GM23338 (cell line): Measurements from ENCODE around the gene NUMBL. TPM values are rescaled to one million over a fixed set of nuclear protein-coding genes. Genes with fewer than 3 reads are reported as not detected.

Source experiments
- ATAC-seq: fragments of 200-7000 bp; cut with Tn5 transposase; 3 replicates; pipeline ENCODE4 v1.9.1; 2020
- DNase-seq: peaks from one replicate; pipeline ENCODE4 v3.0.0-alpha.2; 2015; ENCODE audit warnings: low spot score
- H2AFZ ChIP-seq: fragments of 200-600 bp; sonication (generic); 2 replicates; pipeline ENCODE4 v1.8.0; 2016; ENCODE audit warnings: antibody characterized with exemption, mild to moderate bottlenecking, moderate library complexity
- H3F3A ChIP-seq: fragments of 200-600 bp; sonication (generic); replicated peaks from 2 replicates; pipeline ENCODE4 v1.8.0; 2017; ENCODE audit warnings: antibody characterized with exemption, mixed run types, low read depth
- H3K27ac ChIP-seq: fragments of 200-600 bp; sonication (generic); 2 replicates; pipeline ENCODE4 v1.6.1; 2016; ENCODE audit warnings: low read depth
- H3K27me3 ChIP-seq: fragments of 200-600 bp; sonication (generic); 2 replicates; pipeline ENCODE4 v1.8.0; 2016; ENCODE audit warnings: mild to moderate bottlenecking, mixed run types, moderate library complexity; ENCODE audit not compliant: insufficient read depth
- H3K36me3 ChIP-seq: fragments of 200-600 bp; sonication (generic); 2 replicates; pipeline ENCODE4 v1.8.0; 2016; ENCODE audit warnings: mild to moderate bottlenecking; ENCODE audit not compliant: insufficient read depth
- H3K4me1 ChIP-seq: fragments of 200-600 bp; sonication (generic); 2 replicates; pipeline ENCODE4 v1.8.0; 2016; ENCODE audit warnings: mild to moderate bottlenecking, moderate library complexity; ENCODE audit not compliant: insufficient read depth
- H3K4me2 ChIP-seq: fragments of 200-600 bp; sonication (generic); 2 replicates; pipeline ENCODE4 v1.7.1; 2017; ENCODE audit warnings: mixed run types
- H3K4me3 ChIP-seq: fragments of 200-600 bp; sonication (generic); 2 replicates; pipeline ENCODE4 v1.6.1; 2016; ENCODE audit warnings: mixed run types
- H3K79me2 ChIP-seq: fragments of 200-600 bp; sonication (generic); replicated peaks from 2 replicates; pipeline ENCODE4 v1.8.0; 2017; ENCODE audit warnings: mild to moderate bottlenecking; ENCODE audit not compliant: insufficient read depth
- H3K9me2 ChIP-seq: fragments of 200-600 bp; sonication (generic); 2 replicates; pipeline ENCODE4 v1.8.0; 2017; ENCODE audit not compliant: insufficient read depth
- H4K20me1 ChIP-seq: fragments of 200-600 bp; sonication (generic); replicated peaks from 2 replicates; pipeline ENCODE4 v1.8.0; 2017; ENCODE audit warnings: mild to moderate bottlenecking; ENCODE audit not compliant: insufficient read depth
- H3K27ac Mint-ChIP-seq: 2 replicates; pipeline ENCODE4 v1.8.0; 2020; ENCODE audit warnings: inconsistent platforms, mild to moderate bottlenecking, moderate library complexity, mixed read lengths
- H3K27me3 Mint-ChIP-seq: 3 replicates; pipeline ENCODE4 v1.8.0; 2022; ENCODE audit warnings: low read depth, mild to moderate bottlenecking, moderate library complexity, mixed read lengths, inconsistent platforms; ENCODE audit not compliant: insufficient read depth, poor library complexity
- H3K36me3 Mint-ChIP-seq: 3 replicates; pipeline ENCODE4 v1.8.0; 2021; ENCODE audit warnings: low read depth, mild to moderate bottlenecking, inconsistent platforms, moderate library complexity, mixed read lengths
- H3K4me1 Mint-ChIP-seq: 3 replicates; pipeline ENCODE4 v1.8.0; 2020; ENCODE audit warnings: mild to moderate bottlenecking, inconsistent platforms, mixed read lengths
- H3K4me3 Mint-ChIP-seq: 3 replicates; pipeline ENCODE4 v1.8.0; 2021; ENCODE audit warnings: moderate library complexity, mild to moderate bottlenecking, inconsistent platforms, mixed read lengths
- H3K9me3 Mint-ChIP-seq: 3 replicates; pipeline ENCODE4 v1.8.0; 2020; ENCODE audit warnings: moderate library complexity, mild to moderate bottlenecking, inconsistent platforms, mixed read lengths
- CREB1 ChIP-seq: fragments of 250-450 bp; sonication (Bioruptor Pico); IDR thresholded peaks from 2 replicates; pipeline ENCODE4 v1.5.0; 2020; ENCODE audit warnings: low read depth, mild to moderate bottlenecking, moderate library complexity
- CTCF ChIP-seq, 2 experiments: fragments of 200-600 bp in 1 of 2; sonication (generic) in 1 of 2; conservative IDR thresholded peaks; 2 replicates each; pipeline versions ENCODE4 v1.5.1 to v1.6.1; 2016 to 2017; ENCODE audit warnings: antibody characterized with exemption in 2 of 2, low read depth in 2 of 2, mild to moderate bottlenecking in 2 of 2, moderate library complexity in 1 of 2
- EZH2 ChIP-seq: fragments of 200-600 bp; sonication (generic); IDR thresholded peaks from one replicate; pipeline ENCODE4 v1.8.0; 2017; ENCODE audit warnings: antibody characterized with exemption, mild to moderate bottlenecking, low read depth; ENCODE audit not compliant: unreplicated experiment
- EZH2phosphoT487 ChIP-seq: fragments of 200-600 bp; sonication (generic); IDR thresholded peaks from one replicate; pipeline ENCODE4 v1.8.1; 2018; ENCODE audit warnings: antibody characterized with exemption; ENCODE audit not compliant: unreplicated experiment
- JUNB ChIP-seq: IDR thresholded peaks from one replicate; pipeline ENCODE4 v1.6.1; 2016; ENCODE audit warnings: antibody characterized with exemption; ENCODE audit not compliant: unreplicated experiment
- NANOG ChIP-seq: IDR thresholded peaks from 2 replicates; pipeline ENCODE4 v1.6.1; 2016; ENCODE audit warnings: antibody characterized with exemption, borderline replicate concordance
- POLR2AphosphoS5 ChIP-seq: IDR thresholded peaks from 2 replicates; pipeline ENCODE4 v1.6.1; 2016; ENCODE audit warnings: antibody characterized with exemption, low read depth
- STAT1 ChIP-seq: IDR thresholded peaks from one replicate; pipeline ENCODE4 v1.6.1; 2016; ENCODE audit warnings: antibody characterized with exemption; ENCODE audit not compliant: unreplicated experiment
- ZNF114 ChIP-seq: fragments of 250-450 bp; sonication (Bioruptor Pico); IDR thresholded peaks from 2 replicates; pipeline ENCODE4 v1.5.0; 2020; ENCODE audit warnings: mild to moderate bottlenecking, moderate library complexity
- ZNF331 ChIP-seq: fragments of 250-450 bp; sonication (Bioruptor Pico); IDR thresholded peaks from 2 replicates; pipeline ENCODE4 v1.5.0; 2020; ENCODE audit warnings: low read depth, mild to moderate bottlenecking, moderate library complexity
- polyA plus RNA-seq: library from polyadenylated mRNA; unstranded; fragments of >200 nt; fragmentation: Nextera tagmentation; extraction: Ambion mirVana; gene quantifications from 2 replicates; pipeline ENCODE4 v1.2.1, GENCODE V29; 2016
- total RNA-seq: library from RNA; depleted of rRNA; stranded (reverse); fragments of >200 nt; shearing (Covaris generic); gene quantifications from 2 replicates; pipeline ENCODE4 v1.2.3, GENCODE V29; 2014
- TF ChIP-seq, protein P1 (sequence below): fragments of 250-450 bp; sonication (Bioruptor Pico); IDR thresholded peaks from 2 replicates; pipeline ENCODE4 v1.5.0; 2020; ENCODE audit warnings: mild to moderate bottlenecking, moderate library complexity
- TF ChIP-seq, protein P2 (sequence below): IDR thresholded peaks from one replicate; pipeline ENCODE4 v1.6.1; 2018; ENCODE audit warnings: antibody characterized with exemption; ENCODE audit not compliant: unreplicated experiment
- TF ChIP-seq, protein P3 (sequence below): IDR thresholded peaks from 2 replicates; pipeline ENCODE4 v1.6.1; 2016; ENCODE audit warnings: antibody characterized with exemption

NUMBL gene
- total and polyA plus RNA-seq, 2 experiments from 2014 or later = 8.5 to 28.5 TPM

DNA sequence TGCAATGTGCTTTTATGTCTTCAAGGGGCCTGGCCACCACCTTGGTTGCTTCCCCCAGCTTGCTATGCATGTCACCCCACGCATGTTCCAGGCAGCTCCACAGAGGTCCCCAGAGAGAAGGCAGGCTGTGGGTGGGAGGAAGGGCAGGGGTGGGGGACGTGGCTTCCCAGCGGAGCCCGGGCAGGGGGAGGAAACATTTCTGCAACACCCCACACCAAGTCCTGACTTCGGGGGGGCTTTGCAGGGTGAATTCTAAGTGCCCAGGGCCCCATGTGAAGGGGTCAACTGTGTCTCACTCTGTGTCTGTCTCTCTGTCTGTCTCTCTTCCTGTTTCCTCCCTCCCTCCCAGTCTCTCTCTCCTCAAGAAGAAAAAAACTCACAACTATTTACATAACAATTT is 49.7 kb downstream of the NUMBL start:
- H3K79me2 ChIP-seq = no peaks in the 10 kb centered on the region
- peaks cover 11% of the 10 kb centered on the region for H3K4me1 Mint-ChIP-seq
- H3K4me3 Mint-ChIP-seq = no peak overlapping the region; the same call in 2 of the 3 replicates
- H4K20me1 ChIP-seq = no peaks in the 10 kb centered on the region
- peaks cover 5% of the 10 kb centered on the region for H3K27me3 ChIP-seq
- H3K4me1 ChIP-seq = peaks cover 7% of the 10 kb centered on the region
- TF ChIP-seq EZH2 (no peak), JUNB (no peak), CREB1 (no peak), NANOG (no peak), ZNF114 (CRISPR knock-in tag) (no peak), CTCF (conservative IDR thresholded peaks at IDR 0.05; ENCODE audit: low read depth in 2 of 2) (no peak), STAT1 (no peak), EZH2phosphoT487 (no peak), ZNF331 (CRISPR knock-in tag) (no peak), POLR2AphosphoS5 (no peak)
- TF ChIP-seq, protein P1, sequence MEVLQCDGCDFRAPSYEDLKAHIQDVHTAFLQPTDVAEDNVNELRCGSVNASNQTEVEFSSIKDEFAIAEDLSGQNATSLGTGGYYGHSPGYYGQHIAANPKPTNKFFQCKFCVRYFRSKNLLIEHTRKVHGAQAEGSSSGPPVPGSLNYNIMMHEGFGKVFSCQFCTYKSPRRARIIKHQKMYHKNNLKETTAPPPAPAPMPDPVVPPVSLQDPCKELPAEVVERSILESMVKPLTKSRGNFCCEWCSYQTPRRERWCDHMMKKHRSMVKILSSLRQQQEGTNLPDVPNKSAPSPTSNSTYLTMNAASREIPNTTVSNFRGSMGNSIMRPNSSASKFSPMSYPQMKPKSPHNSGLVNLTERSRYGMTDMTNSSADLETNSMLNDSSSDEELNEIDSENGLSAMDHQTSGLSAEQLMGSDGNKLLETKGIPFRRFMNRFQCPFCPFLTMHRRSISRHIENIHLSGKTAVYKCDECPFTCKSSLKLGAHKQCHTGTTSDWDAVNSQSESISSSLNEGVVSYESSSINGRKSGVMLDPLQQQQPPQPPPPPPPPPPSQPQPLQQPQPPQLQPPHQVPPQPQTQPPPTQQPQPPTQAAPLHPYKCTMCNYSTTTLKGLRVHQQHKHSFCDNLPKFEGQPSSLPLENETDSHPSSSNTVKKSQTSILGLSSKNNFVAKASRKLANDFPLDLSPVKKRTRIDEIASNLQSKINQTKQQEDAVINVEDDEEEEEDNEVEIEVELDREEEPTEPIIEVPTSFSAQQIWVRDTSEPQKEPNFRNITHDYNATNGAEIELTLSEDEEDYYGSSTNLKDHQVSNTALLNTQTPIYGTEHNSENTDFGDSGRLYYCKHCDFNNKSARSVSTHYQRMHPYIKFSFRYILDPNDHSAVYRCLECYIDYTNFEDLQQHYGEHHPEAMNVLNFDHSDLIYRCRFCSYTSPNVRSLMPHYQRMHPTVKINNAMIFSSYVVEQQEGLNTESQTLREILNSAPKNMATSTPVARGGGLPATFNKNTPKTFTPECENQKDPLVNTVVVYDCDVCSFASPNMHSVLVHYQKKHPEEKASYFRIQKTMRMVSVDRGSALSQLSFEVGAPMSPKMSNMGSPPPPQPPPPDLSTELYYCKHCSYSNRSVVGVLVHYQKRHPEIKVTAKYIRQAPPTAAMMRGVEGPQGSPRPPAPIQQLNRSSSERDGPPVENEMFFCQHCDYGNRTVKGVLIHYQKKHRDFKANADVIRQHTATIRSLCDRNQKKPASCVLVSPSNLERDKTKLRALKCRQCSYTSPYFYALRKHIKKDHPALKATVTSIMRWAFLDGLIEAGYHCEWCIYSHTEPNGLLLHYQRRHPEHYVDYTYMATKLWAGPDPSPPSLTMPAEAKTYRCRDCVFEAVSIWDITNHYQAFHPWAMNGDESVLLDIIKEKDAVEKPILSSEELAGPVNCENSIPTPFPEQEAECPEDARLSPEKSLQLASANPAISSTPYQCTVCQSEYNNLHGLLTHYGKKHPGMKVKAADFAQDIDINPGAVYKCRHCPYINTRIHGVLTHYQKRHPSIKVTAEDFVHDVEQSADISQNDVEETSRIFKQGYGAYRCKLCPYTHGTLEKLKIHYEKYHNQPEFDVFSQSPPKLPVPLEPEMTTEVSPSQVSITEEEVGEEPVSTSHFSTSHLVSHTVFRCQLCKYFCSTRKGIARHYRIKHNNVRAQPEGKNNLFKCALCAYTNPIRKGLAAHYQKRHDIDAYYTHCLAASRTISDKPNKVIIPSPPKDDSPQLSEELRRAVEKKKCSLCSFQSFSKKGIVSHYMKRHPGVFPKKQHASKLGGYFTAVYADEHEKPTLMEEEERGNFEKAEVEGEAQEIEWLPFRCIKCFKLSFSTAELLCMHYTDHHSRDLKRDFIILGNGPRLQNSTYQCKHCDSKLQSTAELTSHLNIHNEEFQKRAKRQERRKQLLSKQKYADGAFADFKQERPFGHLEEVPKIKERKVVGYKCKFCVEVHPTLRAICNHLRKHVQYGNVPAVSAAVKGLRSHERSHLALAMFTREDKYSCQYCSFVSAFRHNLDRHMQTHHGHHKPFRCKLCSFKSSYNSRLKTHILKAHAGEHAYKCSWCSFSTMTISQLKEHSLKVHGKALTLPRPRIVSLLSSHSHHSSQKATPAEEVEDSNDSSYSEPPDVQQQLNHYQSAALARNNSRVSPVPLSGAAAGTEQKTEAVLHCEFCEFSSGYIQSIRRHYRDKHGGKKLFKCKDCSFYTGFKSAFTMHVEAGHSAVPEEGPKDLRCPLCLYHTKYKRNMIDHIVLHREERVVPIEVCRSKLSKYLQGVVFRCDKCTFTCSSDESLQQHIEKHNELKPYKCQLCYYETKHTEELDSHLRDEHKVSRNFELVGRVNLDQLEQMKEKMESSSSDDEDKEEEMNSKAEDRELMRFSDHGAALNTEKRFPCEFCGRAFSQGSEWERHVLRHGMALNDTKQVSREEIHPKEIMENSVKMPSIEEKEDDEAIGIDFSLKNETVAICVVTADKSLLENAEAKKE (CRISPR knock-in tag) = no peak
- TF ChIP-seq, protein P2, sequence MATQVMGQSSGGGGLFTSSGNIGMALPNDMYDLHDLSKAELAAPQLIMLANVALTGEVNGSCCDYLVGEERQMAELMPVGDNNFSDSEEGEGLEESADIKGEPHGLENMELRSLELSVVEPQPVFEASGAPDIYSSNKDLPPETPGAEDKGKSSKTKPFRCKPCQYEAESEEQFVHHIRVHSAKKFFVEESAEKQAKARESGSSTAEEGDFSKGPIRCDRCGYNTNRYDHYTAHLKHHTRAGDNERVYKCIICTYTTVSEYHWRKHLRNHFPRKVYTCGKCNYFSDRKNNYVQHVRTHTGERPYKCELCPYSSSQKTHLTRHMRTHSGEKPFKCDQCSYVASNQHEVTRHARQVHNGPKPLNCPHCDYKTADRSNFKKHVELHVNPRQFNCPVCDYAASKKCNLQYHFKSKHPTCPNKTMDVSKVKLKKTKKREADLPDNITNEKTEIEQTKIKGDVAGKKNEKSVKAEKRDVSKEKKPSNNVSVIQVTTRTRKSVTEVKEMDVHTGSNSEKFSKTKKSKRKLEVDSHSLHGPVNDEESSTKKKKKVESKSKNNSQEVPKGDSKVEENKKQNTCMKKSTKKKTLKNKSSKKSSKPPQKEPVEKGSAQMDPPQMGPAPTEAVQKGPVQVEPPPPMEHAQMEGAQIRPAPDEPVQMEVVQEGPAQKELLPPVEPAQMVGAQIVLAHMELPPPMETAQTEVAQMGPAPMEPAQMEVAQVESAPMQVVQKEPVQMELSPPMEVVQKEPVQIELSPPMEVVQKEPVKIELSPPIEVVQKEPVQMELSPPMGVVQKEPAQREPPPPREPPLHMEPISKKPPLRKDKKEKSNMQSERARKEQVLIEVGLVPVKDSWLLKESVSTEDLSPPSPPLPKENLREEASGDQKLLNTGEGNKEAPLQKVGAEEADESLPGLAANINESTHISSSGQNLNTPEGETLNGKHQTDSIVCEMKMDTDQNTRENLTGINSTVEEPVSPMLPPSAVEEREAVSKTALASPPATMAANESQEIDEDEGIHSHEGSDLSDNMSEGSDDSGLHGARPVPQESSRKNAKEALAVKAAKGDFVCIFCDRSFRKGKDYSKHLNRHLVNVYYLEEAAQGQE = no peak
- TF ChIP-seq, protein P3, sequence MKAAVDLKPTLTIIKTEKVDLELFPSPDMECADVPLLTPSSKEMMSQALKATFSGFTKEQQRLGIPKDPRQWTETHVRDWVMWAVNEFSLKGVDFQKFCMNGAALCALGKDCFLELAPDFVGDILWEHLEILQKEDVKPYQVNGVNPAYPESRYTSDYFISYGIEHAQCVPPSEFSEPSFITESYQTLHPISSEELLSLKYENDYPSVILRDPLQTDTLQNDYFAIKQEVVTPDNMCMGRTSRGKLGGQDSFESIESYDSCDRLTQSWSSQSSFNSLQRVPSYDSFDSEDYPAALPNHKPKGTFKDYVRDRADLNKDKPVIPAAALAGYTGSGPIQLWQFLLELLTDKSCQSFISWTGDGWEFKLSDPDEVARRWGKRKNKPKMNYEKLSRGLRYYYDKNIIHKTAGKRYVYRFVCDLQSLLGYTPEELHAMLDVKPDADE = no peak
- H3F3A ChIP-seq = no peaks in the 10 kb centered on the region
- no peaks in the 10 kb centered on the region; the same call in 2 of the 3 replicates for H3K9me3 Mint-ChIP-seq
- H3K36me3 ChIP-seq = no peaks in the 10 kb centered on the region
- DNase-seq (no peak), ATAC-seq (no peak)
- H3K9me2 ChIP-seq = no peaks in the 10 kb centered on the region
- no peak overlapping the region for H3K4me2 ChIP-seq
- no peak overlapping the region for H3K27ac ChIP-seq
- H3K27ac Mint-ChIP-seq = no peak overlapping the region
- no peaks in the 10 kb centered on the region for H3K36me3 Mint-ChIP-seq
- no peak overlapping the region; the same call in 1 of the 2 replicates for H2AFZ ChIP-seq
- H3K27me3 Mint-ChIP-seq = peaks cover 4% of the 10 kb centered on the region
- H3K4me3 ChIP-seq = no peak overlapping the region
